HG03066 (cell line): Measurements from ENCODE around the gene TRIM29.

Experiments used
- ATAC-seq: cut with Tn5 transposase; IDR thresholded peaks from one replicate; pipeline ENCODE4 v1.9.1; 2021; ENCODE audit warnings: low read depth; ENCODE audit not compliant: unreplicated experiment

The TRIM29 gene

DNA sequence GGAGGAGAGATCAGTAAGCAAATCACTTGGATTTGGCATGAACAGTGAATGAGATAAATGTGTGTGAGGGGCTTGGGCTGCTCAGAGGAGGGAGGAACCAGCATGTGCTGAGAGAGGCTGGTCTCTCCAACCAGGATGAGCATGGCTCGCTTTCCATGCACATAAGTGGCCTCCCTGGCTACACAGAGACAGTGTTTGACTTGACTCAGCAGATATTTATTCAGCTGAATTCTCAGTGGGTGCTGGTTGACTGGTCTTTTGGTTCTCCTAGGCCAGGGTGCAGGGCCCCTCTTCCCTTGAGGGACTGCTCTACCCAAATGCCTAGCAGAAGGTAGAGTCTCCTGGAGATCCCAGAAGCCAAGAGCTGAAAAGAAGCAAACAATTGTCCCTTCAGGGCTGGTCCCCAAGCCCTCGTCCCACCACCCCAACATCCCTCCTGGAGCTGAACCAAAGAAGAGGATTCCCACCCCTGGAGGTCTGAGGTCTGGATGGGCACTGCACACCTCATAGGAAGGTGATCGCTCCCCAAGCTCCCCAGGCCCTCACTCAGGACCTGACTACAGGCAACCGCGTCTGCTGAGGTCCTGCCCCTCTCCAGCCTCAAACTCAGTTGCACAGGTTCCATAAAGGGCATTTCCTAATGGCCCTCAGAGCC, 3.3 kb upstream of the TRIM29 start:
- ATAC-seq = no peak

DNA sequence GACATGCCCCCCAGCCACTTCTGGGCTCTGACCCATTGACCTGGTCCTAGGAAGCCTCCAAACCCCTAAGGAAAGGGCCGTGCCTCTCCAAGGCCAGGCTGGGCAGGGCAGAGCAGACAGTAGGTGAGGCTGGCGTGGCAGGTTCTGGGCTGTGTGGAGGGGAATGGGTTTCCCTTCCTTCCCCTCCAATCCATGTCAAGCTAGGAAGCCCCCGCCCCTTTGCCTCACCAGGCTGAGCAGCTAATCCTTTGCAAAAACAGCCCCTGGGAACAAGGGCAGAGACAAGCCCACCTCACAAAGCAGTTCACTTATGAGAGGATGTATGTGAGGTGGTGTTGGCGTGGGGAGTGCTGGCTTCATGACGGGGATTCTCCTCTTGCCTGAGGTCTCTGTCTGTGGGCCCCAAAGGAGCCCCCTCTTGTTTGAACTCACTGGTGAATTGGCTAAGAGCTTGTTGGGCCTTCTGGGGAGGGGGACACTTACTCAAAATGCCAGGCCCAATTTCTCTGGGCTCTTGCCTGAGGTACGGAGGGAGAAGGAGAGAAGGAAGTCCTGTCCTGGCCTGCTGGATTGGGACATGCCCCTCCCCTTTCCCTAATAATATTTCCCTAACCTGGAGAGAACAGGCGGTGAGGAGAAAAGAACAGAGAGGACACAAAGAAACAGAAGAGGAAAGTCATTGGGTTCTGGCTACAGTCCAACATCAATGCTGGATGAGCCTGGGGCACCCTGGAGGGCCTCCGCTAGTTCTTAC, 1.6 kb upstream of the TRIM29 start:
- no peak for ATAC-seq

DNA sequence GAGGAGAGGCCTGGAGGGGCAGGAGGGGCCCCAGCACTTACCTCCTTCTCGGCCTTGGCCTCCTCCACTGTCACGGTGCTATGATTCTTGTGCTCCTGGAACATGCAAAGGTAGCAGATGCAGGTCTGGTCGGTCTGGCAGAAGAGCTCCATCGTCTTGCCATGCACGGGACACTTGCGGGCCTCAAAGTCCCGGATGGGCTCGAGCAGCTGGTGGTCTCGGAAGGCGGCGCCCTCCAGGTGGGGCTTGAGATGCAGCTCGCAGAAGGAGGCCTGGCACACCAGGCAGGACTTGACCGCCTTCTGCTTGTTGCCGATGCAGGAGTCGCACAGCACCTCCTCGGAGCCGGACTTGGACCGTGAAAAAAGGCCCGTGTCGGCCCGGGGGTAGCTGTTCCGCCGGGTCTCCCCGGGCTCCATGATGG, 714 bp downstream of the TRIM29 start:
- ATAC-seq = no peak

DNA sequence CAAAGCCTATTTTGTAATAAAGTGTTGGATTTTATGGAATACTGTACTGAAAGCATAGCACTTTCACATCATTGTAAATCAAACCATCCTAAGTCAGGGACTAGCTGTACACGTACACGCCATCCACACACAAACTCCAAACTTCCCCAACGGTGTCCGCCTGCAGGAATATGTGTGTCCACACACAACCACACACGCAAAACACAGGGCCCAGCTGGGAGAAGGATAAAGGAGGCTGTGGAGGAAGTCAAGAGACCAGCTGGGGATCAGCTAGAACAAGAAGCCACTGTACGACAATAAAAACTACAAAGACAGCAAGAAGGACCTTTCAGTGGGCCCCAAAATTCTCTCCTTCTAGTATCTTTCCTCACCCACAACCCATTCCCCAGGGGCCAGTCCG, 1.6 kb downstream of the TRIM29 start:
- no peak for ATAC-seq

DNA sequence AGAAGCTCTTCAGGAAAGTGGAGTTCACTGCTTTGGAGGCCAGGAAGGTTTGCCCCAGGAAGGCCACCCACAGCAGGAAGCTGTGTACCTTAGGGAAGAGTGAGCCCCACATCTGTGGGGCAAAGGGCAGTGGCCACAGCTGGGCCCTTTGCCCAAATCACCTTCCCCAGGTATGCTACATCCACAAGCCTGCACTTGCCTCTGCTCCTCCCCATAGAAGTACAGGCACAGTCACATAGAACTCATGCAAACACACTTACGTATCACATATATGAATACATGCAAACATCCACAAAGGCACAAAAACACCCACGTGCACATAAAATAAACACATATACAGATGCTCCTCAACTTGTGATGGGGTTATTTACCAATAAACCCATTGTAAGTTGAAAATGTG, 2.1 kb downstream of the TRIM29 start:
- ATAC-seq = no peak

DNA sequence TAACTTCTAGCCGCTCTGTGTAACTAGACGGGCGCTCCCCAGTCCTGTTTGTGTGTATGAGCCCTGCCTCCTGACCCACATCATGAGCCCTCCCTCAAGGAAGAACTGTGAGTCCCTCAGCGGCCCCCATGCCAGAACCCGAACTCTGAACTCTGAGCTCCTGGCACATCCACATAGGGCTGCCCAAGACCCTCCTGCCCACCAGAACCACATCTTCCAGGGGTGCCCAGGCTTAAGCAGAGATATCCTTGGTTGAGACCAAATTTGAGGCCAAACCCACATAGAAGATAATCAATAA, 3.0 kb downstream of the TRIM29 start:
- ATAC-seq = no peak

DNA sequence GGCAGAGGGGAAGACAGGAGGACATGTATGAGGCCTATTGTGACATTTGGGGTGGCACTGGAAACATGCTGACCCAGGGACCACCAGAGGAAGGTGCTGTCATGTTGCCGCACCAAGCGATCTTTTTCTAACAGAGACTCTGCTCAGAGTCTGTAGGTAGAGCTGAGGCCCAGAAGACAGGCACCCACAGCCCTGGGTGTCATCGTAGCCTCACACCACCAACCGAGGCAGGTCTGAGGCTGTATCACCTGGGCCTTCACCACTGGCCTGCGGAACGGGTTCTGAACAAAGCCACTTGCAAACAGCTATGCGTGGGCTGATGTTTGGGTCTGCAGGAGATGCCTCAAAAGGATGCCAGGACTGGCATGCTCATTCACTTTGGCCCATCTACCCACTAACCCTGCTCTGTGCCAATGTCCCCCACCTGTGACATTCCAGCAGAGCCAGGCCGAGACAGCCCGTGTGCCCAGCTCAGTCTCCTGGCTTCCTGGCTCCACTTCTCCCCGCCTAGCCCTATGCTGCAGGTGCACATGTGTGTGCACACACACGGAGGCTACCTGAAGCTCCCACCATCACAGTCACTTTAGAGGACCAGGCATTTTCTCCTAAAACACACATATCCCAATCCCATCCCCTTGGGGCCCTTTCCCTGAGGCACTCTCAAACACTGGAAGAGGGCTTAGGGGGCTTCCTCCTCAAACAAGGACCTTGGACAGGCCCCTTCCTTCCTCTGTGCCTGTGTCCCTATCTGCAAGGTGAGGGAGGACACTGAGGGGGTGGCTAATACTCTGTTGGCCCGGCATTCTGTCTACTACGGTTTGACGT, 3.6 kb downstream of the TRIM29 start:
- ATAC-seq = no peak

DNA sequence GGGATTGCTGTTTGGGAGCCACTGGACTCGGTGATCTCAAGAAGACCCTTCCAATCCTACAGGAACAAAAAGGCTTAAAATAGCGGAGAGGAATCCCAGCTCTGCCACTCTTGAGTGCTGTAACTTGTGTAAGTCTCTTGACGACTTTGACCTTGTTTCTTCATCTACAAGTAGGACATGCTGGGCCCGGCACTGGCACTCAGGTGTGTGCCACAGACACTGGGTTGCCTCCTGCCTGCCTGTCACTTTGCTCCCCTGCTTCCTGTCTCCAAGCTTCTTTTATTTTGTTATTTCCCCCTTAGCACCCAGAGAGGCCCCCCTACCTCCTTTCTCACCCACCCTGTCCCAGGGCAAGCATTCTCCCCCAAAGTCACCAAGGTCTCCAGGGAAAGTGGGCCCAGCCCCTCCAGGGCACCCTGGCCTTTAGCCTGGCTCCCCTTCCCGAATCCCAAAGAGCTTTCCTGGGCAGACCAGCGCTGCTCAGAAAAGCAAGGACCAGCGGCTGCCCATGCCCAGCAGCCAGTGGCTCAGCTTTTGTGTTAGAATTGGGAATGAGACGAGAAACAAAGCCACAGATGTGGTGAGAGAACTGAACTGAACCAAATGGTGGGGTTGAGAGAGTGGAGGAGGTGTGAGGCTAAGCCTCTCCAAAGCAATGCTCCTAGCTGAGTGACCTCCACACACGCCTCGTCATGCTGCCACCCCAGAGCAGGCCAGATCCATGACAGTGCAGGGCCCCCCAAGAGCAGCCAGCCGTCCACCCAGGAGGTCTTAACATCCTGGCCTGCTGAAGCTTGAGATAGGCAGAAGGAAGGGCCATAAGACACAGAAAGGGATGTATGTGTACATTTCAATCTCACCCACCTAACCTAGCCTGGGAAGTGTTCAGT, 4.5 kb downstream of the TRIM29 start:
- no peak for ATAC-seq

DNA sequence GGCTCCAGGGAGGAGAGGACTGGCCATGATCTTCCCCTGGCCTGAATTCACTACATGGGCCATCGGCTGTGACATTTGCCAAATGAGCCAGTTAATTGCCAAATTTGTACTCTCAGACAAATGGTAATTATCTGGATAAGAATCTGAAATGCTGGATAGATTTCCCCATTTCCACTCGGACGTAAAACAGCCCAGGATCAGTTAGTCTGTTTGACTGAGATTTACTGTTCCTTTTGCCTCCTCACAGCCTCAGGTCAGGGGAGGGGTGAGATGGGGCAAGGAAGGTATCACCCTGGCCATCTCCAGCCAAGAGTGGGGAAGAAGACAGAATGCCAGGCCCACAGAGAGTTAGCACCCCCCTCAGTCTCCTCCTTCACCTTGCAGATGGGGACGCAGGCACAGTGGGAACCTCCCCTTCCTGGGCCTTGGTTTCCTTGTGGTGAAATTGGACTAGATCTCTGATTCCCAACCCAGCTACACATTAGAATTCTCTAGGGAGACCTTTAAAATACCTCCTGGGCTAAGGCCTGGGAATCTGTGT, 5.2 kb downstream of the TRIM29 start:
- no peak for ATAC-seq

DNA sequence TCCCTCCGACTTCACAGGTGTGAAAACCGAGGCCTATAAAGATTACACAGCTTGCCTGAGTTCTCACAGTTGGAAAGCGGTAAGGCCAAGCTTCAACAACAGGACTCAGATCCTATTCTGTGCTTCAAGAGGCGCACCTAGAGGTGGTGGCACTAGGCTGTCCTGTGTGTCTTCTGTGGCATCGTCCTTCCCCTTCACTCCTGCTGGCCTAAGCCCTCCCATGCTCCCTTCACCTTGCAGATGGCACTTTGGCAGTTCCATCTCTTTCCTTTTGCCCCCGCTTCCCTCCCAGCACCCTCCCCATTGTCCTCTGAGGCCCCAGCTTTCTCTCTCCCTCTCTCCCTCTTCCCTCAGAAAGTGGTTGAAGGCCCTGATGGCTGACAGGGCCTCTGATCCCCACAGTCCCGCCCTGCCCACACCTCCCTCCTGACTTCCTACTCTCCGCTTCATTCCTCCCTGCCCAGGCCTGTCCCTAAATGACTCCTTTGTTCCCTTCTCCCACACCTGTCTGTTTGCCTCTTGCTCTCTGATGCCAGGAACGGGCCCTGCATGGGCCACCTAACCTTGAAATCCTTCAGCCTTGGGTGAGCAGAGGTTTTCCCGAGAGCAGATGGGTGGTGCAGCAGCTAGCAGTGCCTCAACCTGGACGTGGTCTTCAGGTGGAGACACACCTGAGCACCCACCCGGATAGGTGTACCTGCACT, 5.8 kb downstream of the TRIM29 start:
- ATAC-seq = no peak

DNA sequence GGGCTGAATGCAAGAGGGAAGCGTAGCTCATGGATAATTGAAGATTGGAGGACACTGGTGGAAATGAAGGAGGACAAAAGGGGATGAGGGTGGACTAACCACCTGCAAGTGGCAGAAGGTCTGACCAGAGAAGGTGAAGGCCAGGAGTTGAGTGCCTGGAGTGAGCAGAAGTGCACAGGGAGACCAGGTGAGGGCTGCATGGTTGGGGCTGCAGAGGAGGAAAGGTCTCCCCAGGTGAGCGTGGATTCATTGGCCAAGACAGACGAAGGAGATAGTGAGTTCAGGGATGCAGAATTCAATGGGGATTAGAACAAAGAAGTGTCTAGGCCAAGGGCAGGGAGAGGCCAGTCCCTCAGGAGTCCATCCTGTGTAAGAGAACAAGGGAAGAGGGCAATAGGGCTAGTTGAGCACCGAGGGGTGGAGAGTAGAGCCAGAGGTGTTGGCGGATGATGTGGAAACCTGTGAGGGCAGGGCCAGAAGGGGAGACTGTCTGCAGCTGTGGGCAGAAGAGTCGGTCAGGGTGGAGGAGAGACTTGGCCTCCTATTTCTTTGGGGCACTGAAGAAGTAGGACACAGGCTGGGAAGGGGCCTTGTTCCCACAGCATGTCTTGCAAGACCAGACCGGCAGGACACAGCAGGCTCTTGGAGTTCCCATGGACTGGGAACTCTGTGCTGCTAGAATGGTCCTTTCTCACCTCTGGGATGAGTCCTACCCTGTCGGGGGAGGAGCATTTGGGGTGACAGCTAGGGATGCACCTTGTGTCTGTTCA, 6.7 kb downstream of the TRIM29 start:
- no peak for ATAC-seq

DNA sequence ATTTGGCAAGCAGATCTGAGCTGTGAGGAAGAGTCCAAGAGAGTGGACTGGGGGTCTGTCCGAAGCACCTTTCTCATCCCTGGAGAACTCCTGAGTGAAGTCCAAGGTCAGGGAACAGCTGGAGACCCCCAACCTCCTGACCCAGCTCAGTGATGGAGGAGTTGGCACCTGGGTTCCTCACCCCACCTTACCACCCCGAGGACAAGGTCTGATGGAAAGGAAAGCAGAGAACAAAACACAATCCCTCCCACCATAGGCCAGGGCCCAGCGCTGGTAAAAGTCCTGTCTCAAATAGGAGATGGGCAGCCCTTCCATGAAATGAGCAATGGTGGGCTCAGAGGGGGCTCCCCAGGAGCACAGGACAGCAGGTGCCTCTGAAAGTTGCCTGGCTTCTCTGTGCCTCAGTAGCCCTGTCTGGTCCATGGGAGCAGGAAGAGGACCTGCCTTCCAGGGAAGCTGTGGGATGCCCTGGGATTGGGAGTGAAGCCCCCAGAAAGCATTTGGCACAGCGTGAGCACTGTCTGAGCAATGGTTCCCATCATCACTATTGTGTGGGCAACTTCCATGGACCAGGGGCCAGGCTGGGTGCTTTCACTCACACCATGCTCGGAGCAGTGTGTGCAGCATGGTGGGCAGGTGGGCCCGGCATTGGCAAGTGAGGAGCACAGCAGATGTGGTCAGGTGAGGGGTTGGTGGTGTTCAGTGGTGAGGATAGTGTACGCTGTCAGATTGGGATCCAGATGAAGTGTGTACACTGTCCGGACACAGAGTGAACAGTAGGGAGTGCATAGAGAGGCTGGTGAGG, 7.5 kb downstream of the TRIM29 start:
- no peak for ATAC-seq

DNA sequence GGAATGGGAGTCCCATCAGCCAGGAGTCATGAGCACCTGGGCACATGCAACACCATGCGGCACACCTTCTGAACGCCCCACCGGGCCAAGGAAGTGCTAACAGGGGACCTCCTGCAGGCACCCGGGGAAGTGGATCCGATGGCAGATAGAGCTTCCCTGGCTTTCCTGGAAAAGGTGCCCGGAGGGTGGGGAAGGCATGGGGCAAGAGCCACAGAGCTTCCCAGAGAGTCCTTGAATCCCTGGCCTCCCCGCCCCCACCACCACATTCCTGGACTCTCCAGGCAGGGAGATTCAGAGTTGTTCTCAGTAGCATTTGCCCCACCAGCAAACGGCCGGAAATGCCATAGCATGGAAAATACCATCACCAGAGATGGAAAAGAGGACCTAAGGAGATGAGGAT, 8.3 kb downstream of the TRIM29 start:
- no peak for ATAC-seq

DNA sequence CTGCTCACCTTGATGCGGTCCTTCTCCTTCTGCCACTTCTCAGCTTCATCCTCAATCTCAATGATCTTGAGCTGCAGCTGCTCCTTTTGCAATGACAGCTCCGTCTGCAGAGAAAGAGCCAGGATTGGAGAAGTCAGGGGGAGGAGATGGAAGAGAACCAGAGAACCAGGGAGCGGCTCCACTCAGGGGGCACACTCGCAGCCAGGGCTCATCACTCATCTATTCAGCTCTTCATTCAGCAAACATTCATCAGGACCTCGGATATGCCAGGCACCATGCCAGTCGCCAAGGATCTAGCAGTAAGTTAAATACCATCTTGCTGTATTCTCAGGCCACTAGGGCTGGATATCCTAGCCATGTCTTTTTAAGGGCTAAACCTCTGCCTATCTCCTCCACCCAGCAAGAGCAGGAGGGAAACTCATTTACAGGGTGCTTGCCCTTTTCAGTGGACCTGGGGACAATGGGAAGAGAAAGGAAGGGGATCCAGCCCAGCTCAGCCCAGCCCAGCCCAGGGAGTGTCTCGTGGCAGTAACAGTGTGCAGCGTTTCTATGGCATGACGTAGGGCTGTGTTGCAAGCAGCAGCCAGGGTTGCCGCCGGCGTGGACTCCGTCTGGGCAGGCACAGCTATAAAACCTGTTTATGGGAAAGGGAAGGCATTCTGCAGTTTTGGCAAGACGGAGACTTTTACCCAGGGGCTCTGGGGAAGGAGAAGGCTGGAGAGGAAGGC, 9.4 kb downstream of the TRIM29 start:
- no peak for ATAC-seq

DNA sequence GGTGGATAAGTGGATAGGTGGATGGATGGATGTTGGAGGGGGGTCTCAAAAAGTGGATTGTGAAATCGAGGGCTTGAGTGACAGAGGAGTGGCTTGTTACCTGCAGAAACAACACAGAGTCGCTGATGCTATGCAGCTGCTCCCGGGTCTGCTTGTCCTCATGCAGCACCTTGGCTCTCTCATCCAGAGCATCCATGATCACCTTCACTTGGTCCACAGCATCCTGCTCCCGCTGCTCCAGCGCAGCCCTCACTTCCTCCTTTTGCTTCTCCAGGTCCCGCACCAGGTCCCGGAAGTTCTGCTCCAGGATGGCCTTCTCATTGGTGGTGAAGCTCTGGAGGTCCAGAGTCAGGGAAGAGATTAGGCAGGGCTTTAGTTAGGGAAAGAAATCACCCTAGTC, 10.7 kb downstream of the TRIM29 start:
- ATAC-seq = no peak

DNA sequence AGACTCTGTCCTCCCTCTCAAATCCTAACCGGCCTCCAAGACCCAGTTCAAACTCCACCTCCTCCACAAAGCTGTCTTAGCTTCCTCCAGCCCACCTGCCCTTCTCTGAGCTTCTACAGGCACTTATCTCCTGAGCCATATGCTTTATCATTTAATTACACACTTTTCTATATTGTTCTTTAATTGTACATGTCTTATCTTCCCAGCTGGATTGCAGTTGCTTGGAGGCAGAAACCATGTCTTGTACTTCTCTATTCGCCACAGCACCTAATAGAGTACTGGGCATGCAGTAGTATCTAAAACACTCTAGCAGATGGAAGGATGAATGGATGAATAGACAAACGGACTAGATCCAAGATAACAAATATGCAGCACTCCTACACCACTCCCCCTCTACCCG, 11.3 kb downstream of the TRIM29 start:
- no peak for ATAC-seq

DNA sequence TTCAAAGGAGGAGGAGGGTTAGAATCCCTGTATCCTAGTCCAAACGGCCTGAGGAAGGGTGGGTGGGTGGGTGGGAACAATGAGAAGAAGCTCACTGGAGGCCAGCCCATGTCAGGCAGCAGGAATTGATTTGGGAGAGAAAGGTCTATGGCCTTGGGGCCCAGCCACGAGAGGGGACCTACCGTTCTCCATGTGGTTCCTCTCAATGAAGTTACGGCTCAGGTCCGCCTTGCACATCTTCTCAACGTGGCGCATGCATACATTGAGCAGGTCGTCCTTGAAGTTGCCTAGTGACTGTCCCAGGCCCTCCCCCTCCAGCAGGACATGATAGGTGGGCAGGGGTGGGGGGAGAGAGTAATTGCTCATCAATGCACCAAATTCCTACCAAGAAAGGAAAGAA, 12.4 kb downstream of the TRIM29 start:
- ATAC-seq = no peak

DNA sequence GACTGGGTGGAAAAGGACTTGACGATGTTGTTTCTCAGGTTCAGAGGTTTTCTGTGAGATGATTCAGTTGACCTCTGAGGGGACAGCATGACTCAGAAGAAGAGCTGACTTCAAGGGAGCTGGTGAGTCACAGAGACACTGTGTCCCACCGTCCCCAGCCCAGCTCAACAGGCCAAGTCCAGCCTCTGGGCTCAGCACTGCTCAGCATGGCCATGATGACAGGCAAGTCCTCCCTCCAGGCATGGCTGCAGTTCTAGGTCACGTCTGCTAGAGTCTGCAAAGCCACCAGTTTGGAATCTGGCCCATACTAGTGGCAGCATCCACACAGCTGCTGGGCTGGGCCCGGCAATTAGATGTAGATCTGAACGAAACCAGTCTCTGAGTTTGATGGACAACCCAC, 12.9 kb downstream of the TRIM29 start:
- no peak for ATAC-seq
